Epithelial cell of proximal tubule (primary cell): ENCODE measurements around the gene ILKAP. TPM values are rescaled to one million over a fixed set of nuclear protein-coding genes. Genes with fewer than 3 reads are reported as not detected.

Experiments
- DNase-seq: peaks from one replicate; pipeline ENCODE4 v3.0.0-alpha.2; 2011; ENCODE audit warnings: low read depth
- H3K4me3 ChIP-seq: 2 replicates; pipeline ENCODE4 v1.5.1; 2011; ENCODE audit warnings: low read depth, mild to moderate bottlenecking, low read length
- total RNA-seq: library from RNA; depleted of rRNA; stranded (reverse); fragments of >200 nt; gene quantifications from 2 replicates; pipeline ENCODE4 v1.2.3, GENCODE V29; 2015
- TF ChIP-seq, protein P1 (sequence below): conservative IDR thresholded peaks from 2 replicates; pipeline ENCODE4 v1.5.1; 2012; ENCODE audit warnings: low read depth, mild to moderate bottlenecking, low read length

Gene ILKAP
- total RNA-seq, 1 donor from 2014 or later, result 18.2 TPM

DNA sequence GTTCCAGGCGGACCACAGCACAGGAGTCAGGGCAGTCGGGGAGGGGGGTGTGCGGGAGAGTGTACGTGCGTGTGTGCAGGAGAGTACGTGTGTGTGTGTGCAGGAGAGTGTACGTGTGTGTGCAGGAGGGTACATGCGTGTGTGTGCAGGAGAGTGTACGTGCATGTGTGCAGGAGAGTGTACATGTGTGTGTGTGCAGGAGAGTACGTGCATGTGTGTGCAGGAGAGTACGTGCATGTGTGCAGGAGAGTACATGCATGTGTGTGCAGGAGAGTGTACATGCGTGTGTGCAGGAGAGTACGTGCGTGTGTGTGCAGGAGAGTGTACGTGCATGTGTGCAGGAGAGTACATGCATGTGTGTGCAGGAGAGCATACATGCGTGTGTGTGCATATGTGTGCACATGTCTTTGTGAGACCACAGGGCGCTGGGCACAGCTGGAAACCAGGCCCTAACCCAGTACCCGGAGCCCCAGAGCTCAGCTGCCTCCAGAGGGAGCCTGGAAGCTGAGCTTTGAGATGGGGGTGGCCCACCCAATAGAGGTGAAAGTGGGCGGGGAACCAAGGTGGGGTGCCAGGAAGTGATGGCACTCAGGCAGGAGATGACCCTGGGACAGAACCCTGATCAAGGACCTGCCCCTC, 78.9 kb downstream of the ILKAP start:
- TF ChIP-seq, protein P1, sequence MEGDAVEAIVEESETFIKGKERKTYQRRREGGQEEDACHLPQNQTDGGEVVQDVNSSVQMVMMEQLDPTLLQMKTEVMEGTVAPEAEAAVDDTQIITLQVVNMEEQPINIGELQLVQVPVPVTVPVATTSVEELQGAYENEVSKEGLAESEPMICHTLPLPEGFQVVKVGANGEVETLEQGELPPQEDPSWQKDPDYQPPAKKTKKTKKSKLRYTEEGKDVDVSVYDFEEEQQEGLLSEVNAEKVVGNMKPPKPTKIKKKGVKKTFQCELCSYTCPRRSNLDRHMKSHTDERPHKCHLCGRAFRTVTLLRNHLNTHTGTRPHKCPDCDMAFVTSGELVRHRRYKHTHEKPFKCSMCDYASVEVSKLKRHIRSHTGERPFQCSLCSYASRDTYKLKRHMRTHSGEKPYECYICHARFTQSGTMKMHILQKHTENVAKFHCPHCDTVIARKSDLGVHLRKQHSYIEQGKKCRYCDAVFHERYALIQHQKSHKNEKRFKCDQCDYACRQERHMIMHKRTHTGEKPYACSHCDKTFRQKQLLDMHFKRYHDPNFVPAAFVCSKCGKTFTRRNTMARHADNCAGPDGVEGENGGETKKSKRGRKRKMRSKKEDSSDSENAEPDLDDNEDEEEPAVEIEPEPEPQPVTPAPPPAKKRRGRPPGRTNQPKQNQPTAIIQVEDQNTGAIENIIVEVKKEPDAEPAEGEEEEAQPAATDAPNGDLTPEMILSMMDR, result no peak
- no peak for DNase-seq
- no peak overlapping the region for H3K4me3 ChIP-seq

DNA sequence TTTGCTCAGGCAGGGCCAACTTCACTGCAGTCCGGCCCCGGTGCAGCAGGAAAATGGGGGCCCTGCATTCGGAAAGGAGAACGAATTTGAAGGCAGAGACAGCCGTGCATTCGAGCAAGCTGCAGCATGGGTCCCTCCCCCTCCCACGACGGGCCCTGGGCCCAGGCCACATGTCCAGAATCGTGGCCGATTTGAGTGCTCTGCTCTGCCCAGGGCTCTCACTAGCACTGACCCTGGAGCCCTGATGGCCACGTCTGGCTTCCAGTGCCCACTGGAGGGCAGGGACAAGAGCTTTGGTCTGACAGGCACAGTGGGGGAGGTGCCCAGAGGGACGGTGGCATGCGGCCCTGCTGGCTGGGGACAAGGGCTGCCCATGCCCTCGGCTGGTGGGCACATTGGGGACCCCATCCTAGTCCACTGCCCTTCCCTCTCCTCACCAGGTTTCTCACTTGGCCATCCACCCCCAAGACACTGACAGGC, 79.5 kb downstream of the ILKAP start:
- no peak overlapping the region for H3K4me3 ChIP-seq
- no peak for DNase-seq
- TF ChIP-seq, protein P1, result no peak

DNA sequence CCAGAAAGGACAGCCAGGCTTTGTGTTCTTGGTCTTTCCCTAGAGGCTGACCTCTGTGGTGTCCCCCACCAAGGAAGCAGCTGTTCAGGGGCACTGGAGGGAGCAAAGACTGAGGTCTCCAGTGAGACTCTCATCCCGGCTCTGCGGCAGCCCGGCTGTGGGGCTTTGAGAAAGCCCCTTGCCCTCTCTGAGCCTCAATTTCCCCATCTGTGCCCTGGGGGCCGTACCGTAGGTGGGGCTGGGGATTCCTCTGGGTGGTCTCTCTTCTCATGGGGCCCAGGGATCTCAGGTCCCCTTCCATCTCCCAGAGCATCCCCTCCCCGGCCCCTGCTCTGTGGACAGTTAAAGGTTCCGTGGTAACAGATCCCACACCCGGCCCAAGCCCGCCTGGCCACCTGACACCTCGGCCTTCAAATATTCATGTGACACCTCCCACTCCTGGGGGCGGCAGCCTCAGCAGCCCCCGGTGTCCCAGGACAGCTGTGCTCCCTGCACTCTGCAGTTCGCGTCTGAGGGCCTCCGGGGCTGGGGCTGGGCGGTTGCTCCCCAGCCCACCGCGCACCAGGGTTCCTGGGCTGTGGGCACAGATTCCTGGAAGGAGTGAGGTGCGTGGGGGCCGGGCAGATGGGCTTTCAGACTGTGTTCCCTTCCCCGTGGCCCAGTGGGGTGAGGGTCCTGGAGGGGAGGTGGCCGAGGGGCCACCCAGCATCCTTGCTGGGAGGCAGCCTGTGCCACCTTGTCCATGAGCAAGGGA, 80.1 kb downstream of the ILKAP start:
- no peak for DNase-seq
- no peak overlapping the region for H3K4me3 ChIP-seq
- TF ChIP-seq, protein P1, result no peak

DNA sequence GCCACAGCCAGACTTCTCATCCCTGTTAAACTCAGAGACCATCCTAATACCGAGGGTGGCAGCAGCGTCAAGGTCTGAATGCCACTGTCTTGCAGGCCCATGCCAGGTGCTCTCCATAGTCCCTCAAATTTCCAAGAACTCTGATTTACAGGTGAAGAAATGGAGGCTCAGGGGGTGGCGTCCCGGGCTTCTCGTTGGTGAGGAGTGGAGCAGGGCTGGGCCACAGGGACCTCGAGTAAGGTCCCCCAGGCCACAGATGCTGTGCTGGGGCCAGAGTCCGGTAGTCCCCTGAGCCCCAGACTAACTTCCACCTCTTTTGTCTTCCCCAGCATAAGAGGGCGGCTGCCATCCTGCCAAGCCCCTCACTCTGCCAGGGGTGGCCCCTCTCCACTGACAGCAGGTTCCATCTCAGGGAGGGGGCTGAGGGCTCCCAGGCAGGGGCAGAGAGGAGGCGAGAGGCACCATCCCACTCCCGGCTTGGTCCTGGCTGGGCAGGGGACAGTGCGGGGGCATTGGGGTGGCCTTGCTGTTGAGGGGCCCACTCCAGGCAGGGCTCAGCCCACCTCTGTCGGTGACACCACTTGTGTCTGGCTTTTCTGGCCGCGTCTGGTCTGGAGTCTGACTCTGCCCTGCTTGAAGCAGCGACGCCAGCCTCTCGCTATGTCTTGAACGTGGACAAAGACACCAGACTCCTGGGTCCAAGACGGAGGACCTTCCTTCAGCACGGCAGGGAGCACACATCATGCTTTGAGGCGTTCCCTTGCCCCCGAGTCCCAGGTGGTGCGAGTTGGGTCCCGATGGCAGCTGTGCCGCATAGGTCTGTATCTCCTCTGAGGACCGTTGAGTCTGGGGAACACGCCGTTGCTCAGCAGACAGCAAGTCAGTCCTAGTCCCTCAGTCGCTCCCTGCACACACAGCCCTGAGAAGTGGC, 80.9 kb downstream of the ILKAP start:
- TF ChIP-seq, protein P1, result no peak
- H3K4me3 ChIP-seq, result no peak overlapping the region
- no peak for DNase-seq

DNA sequence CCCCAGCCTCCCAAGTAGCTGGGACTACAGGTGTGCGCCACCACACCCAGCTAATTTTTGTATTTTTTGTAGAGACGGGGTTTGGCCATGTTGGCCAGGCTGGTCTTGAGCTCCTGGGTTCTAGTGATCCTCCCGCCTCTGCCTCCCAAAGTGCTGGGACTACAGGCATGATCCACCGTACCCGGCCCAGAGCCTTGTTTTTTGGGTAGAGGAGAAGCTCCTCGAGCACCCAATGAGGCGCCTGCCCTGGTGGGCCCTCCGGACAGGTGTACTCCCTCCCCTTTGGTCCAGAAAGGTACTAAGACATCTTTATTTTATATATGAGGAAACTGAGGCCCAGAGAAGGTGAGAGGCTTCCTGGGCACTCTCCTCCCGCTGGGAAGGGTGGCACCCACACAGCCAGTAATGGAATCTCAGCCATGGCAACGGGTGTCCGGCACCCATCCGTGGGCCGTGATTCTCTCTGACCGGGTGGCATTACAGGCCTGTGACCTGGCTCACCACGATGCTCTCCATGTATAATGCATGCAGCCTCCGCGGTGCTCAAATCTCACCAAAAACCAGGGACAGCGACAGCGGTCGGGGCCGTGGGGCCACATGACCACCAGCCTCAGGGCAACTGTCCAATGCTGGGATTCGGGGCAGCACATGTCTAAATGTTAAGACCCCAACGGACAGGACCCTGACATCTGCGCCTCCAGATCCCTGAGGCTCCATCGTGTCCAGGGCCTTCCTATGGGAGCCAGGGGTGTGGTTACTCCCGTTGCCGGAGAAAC, 81.8 kb downstream of the ILKAP start:
- TF ChIP-seq, protein P1, result no peak
- H3K4me3 ChIP-seq, result no peak overlapping the region
- no peak for DNase-seq
